PC-3 (cell line): ENCODE results near the gene IFT122.

Source experiments
- CTCF ChIP-seq: fragments of 300-600 bp; sonication (generic); conservative IDR thresholded peaks from 2 replicates; pipeline ENCODE4 v1.5.1; 2017; ENCODE audit warnings: antibody characterized with exemption, low read depth, mild to moderate bottlenecking, low read length
- EZH2 ChIP-seq: fragments of 300-600 bp; sonication (generic); IDR thresholded peaks from one replicate; pipeline ENCODE4 v1.6.1; 2017; ENCODE audit warnings: antibody characterized with exemption, mild to moderate bottlenecking, low read length; ENCODE audit not compliant: unreplicated experiment
- EZH2phosphoT487 ChIP-seq: fragments of 300-600 bp; sonication (generic); IDR thresholded peaks from 2 replicates; pipeline ENCODE4 v1.6.1; 2018; ENCODE audit warnings: mild to moderate bottlenecking, antibody characterized with exemption, low read length, borderline replicate concordance

GRCh38 chr3:129418041-129418973, 21.7 kb upstream of the IFT122 start:
- TF ChIP-seq CTCF (no peak), EZH2phosphoT487 (no peak), EZH2 (no peak)
